K562 (cell line): ENCODE data around the gene MPZL1. TPM values are rescaled to one million over a fixed set of nuclear protein-coding genes. Genes with fewer than 3 reads are reported as not detected.

Experiments used
- CEBPG ChIP-seq, 3 experiments: fragments of 200-800 bp in 1 of 3; sonication (Bioruptor generic) in 1 of 3; sonication (generic) in 1 of 3; formaldehyde crosslinking in 1 of 3; IDR thresholded peaks in 2 of 3; conservative IDR thresholded peaks in 1 of 3; 2 replicates each; pipeline versions ENCODE4 v1.6.1 to v1.8.0; 2016 to 2022; ENCODE audit warnings: missing compliant biosample characterization in 2 of 3, missing genetic modification characterization in 2 of 3, mild to moderate bottlenecking in 1 of 3, missing genetic modification reagents in 1 of 3
- EWSR1 ChIP-seq: fragments of 450-650 bp; IDR thresholded peaks from 2 replicates; pipeline ENCODE4 v1.6.1; 2018; ENCODE audit warnings: borderline replicate concordance, mild to moderate bottlenecking, low read depth, moderate library complexity; ENCODE audit not compliant: partially characterized antibody
- PTRF ChIP-seq: fragments of 450-650 bp; IDR thresholded peaks from 2 replicates; pipeline ENCODE4 v1.6.1; 2016; ENCODE audit warnings: mild to moderate bottlenecking, missing genetic modification characterization, missing compliant biosample characterization
- RBM25 ChIP-seq: fragments of 200-400 bp; formaldehyde crosslinking; IDR thresholded peaks from 2 replicates; pipeline ENCODE4 v1.6.1; 2018; ENCODE audit warnings: low read length, low read depth, moderate library complexity; ENCODE audit not compliant: severe bottlenecking
- SMARCE1 ChIP-seq: fragments of 450-650 bp; IDR thresholded peaks from 2 replicates; pipeline ENCODE4 v1.7.1; 2016; ENCODE audit warnings: mild to moderate bottlenecking
- TAF7 ChIP-seq: fragments of 450-650 bp; IDR thresholded peaks from 2 replicates; pipeline ENCODE4 v1.6.1; 2016; ENCODE audit warnings: missing genetic modification characterization, missing compliant biosample characterization
- ZKSCAN3 ChIP-seq: fragments of 250-450 bp; sonication (Bioruptor Pico); IDR thresholded peaks from 2 replicates; pipeline ENCODE4 v1.4.0; 2020
- ZNF584 ChIP-seq: fragments of 200-800 bp; sonication (Bioruptor generic); IDR thresholded peaks from 2 replicates; pipeline ENCODE4 v1.6.1; 2016; ENCODE audit warnings: low read depth, mild to moderate bottlenecking, missing genetic modification characterization, missing compliant biosample characterization
- polyA plus RNA-seq, 8 experiments: library from polyadenylated mRNA; depleted of rRNA in 4 of 8; stranded (reverse) in 5 of 8; unstranded in 3 of 8; fragments of >200 nt; fragmentation: Nextera tagmentation in 2 of 8; fragmentation: Illumina TruSeq in 1 of 8; extraction: Ambion mirVana in 2 of 8; extraction: Trizol in 1 of 8; gene quantifications; 2 replicates each; pipeline versions ENCODE4 v1.2.1 to v1.2.3, GENCODE V29; 2011 to 2014; ENCODE audit warnings: inconsistent platforms in 1 of 8, missing spikeins in 1 of 8
- total RNA-seq, 7 experiments: library from RNA; depleted of rRNA in 6 of 7; stranded (reverse); fragments of >200 nt in 6 of 7; fragmentation: Illumina TruSeq in 2 of 7; extraction: Trizol in 2 of 7; gene quantifications; 2 replicates each; pipeline versions ENCODE4 v1.2.1 to v1.2.3, GENCODE V29; 2011 to 2021; ENCODE audit warnings: low replicate concordance in 1 of 7
- TF ChIP-seq, protein P1 (sequence below): fragments of 450-650 bp; IDR thresholded peaks from 2 replicates; pipeline ENCODE4 v1.6.1; 2016; ENCODE audit warnings: low read depth
- TF ChIP-seq, protein P2 (sequence below): fragments of 200-400 bp; formaldehyde crosslinking; IDR thresholded peaks from 2 replicates; pipeline ENCODE4 v1.6.1; 2017; ENCODE audit warnings: mild to moderate bottlenecking, low read depth, low read length, moderate library complexity
- TF ChIP-seq, protein P3 (sequence below), 3 experiments: fragments of 200-800 bp in 1 of 3; fragments of 250-450 bp in 1 of 3; fragments of 450-650 bp in 1 of 3; sonication (Bioruptor Pico) in 1 of 3; sonication (Bioruptor generic) in 1 of 3; formaldehyde crosslinking in 1 of 3; IDR thresholded peaks; 2 replicates each; pipeline versions ENCODE4 v1.6.1 to v1.8.0; 2016 to 2022; ENCODE audit warnings: mild to moderate bottlenecking in 2 of 3, missing genetic modification characterization in 2 of 3, missing compliant biosample characterization in 1 of 3, moderate library complexity in 1 of 3

MPZL1 gene
- total and polyA plus RNA-seq, 9 of the 15 experiments (the other 6 are each of a cell fraction or from before 2014, with no cell fraction given), result 14.5 to 153 (median 66.5) TPM

DNA sequence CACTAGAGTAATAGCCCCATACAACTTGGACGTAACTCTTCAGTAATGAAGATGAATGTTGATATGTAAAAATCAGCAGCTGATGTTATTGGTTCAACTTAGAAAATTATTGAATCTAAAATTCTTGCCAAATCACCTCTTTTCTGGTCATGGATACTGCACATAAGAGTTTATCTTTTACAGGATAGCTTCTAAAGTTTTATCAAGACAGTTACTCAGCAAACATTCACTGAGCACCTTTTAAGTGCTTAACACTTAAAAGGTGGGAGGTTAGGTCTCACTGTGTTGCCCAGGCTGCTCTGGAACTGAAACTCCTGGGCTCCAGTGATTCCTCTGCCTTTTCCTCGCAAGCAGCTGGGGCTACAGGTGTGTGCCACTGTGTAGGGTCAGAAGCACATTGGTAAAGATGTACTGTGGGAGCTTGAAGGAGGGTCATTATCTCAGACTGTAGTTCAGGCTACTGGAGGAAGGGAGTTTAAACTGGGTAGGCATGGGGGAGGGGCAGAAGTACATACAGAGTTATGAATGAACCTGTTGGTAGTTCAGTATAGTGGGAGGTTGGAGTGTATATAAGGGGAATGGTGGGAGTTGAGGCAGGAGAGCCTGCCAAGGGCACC is 2.0 kb downstream of the MPZL1 start (continued):
- TF ChIP-seq, protein P1, sequence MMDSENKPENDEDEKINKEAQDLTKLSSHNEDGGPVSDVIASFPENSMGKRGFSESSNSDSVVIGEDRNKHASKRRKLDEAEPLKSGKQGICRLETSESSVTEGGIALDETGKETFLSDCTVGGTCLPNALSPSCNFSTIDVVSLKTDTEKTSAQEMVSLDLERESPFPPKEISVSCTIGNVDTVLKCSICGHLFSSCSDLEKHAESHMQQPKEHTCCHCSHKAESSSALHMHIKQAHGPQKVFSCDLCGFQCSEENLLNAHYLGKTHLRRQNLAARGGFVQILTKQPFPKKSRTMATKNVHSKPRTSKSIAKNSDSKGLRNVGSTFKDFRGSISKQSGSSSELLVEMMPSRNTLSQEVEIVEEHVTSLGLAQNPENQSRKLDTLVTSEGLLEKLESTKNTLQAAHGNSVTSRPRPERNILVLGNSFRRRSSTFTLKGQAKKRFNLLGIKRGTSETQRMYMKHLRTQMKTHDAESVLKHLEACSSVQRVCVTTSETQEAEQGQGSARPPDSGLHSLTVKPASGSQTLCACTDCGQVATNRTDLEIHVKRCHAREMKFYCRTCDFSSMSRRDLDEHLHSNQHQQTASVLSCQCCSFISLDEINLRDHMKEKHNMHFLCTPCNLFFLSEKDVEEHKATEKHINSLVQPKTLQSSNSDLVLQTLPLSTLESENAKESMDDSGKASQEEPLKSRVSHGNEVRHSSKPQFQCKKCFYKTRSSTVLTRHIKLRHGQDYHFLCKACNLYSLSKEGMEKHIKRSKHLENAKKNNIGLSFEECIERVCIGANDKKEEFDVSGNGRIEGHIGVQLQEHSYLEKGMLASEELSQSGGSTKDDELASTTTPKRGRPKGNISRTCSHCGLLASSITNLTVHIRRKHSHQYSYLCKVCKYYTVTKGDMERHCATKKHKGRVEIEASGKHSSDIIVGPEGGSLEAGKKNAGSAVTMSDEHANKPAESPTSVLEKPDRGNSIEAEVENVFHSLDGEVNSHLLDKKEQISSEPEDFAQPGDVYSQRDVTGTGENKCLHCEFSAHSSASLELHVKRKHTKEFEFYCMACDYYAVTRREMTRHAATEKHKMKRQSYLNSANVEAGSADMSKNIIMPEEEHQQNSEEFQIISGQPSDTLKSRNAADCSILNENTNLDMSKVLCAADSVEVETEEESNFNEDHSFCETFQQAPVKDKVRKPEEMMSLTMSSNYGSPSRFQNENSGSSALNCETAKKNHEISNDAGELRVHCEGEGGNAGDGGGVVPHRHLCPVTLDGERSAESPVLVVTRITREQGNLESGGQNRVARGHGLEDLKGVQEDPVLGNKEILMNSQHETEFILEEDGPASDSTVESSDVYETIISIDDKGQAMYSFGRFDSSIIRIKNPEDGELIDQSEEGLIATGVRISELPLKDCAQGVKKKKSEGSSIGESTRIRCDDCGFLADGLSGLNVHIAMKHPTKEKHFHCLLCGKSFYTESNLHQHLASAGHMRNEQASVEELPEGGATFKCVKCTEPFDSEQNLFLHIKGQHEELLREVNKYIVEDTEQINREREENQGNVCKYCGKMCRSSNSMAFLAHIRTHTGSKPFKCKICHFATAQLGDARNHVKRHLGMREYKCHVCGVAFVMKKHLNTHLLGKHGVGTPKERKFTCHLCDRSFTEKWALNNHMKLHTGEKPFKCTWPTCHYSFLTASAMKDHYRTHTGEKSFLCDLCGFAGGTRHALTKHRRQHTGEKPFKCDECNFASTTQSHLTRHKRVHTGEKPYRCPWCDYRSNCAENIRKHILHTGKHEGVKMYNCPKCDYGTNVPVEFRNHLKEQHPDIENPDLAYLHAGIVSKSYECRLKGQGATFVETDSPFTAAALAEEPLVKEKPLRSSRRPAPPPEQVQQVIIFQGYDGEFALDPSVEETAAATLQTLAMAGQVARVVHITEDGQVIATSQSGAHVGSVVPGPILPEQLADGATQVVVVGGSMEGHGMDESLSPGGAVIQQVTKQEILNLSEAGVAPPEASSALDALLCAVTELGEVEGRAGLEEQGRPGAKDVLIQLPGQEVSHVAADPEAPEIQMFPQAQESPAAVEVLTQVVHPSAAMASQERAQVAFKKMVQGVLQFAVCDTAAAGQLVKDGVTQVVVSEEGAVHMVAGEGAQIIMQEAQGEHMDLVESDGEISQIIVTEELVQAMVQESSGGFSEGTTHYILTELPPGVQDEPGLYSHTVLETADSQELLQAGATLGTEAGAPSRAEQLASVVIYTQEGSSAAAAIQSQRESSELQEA, result no peak
- TF ChIP-seq, protein P2, sequence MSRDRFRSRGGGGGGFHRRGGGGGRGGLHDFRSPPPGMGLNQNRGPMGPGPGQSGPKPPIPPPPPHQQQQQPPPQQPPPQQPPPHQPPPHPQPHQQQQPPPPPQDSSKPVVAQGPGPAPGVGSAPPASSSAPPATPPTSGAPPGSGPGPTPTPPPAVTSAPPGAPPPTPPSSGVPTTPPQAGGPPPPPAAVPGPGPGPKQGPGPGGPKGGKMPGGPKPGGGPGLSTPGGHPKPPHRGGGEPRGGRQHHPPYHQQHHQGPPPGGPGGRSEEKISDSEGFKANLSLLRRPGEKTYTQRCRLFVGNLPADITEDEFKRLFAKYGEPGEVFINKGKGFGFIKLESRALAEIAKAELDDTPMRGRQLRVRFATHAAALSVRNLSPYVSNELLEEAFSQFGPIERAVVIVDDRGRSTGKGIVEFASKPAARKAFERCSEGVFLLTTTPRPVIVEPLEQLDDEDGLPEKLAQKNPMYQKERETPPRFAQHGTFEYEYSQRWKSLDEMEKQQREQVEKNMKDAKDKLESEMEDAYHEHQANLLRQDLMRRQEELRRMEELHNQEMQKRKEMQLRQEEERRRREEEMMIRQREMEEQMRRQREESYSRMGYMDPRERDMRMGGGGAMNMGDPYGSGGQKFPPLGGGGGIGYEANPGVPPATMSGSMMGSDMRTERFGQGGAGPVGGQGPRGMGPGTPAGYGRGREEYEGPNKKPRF, result no peak
- no peak for TF ChIP-seq EWSR1
- TF ChIP-seq ZKSCAN3 (CRISPR knock-in tag), result no peak
- 0 out of 2 replicates have a peak, but pooled peaks have one; percentile 27 for TF ChIP-seq SMARCE1
- TF ChIP-seq, protein P3, sequence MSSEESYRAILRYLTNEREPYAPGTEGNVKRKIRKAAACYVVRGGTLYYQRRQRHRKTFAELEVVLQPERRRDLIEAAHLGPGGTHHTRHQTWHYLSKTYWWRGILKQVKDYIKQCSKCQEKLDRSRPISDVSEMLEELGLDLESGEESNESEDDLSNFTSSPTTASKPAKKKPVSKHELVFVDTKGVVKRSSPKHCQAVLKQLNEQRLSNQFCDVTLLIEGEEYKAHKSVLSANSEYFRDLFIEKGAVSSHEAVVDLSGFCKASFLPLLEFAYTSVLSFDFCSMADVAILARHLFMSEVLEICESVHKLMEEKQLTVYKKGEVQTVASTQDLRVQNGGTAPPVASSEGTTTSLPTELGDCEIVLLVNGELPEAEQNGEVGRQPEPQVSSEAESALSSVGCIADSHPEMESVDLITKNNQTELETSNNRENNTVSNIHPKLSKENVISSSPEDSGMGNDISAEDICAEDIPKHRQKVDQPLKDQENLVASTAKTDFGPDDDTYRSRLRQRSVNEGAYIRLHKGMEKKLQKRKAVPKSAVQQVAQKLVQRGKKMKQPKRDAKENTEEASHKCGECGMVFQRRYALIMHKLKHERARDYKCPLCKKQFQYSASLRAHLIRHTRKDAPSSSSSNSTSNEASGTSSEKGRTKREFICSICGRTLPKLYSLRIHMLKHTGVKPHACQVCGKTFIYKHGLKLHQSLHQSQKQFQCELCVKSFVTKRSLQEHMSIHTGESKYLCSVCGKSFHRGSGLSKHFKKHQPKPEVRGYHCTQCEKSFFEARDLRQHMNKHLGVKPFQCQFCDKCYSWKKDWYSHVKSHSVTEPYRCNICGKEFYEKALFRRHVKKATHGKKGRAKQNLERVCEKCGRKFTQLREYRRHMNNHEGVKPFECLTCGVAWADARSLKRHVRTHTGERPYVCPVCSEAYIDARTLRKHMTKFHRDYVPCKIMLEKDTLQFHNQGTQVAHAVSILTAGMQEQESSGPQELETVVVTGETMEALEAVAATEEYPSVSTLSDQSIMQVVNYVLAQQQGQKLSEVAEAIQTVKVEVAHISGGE (CRISPR knock-in tag; IDR thresholded peaks at IDR 0.05), result no peak
- no peak for TF ChIP-seq PTRF
- 0 out of 2 replicates have a peak, but pooled peaks have one; percentile 22 for TF ChIP-seq TAF7 (tag)
- TF ChIP-seq RBM25, result peak; percentile 60
- TF ChIP-seq CEBPG (CRISPR knock-in tag; IDR thresholded peaks at IDR 0.05), result no peak
- no peak for TF ChIP-seq CEBPG (tag; conservative IDR thresholded peaks at IDR 0.05 in 1 of 2, IDR thresholded peaks at IDR 0.05 in 1 of 2)
- TF ChIP-seq ZNF584 (CRISPR knock-in tag), result no peak
